Smooth muscle cell (in vitro differentiated cells): Measurements from ENCODE around the gene NPEPPS. TPM values are rescaled to one million over a fixed set of nuclear protein-coding genes. Genes with fewer than 3 reads are reported as not detected.

ENCODE experiments used
- DNase-seq: peaks from one replicate; lab custom pipeline; 2025; ENCODE audit not compliant: unreplicated experiment; lab: John Stamatoyannopoulos, UW
- H2AFZ ChIP-seq: fragments of 200-600 bp; sonication (generic); 2 replicates; pipeline ENCODE4 v1.6.0; 2016; ENCODE audit warnings: antibody characterized with exemption, low read depth, mild to moderate bottlenecking
- H3F3A ChIP-seq: fragments of 200-600 bp; sonication (generic); 2 replicates; pipeline ENCODE4 v1.6.0; 2017; ENCODE audit warnings: antibody characterized with exemption, low read depth
- H3K27ac ChIP-seq: fragments of 200-600 bp; sonication (generic); 2 replicates; pipeline ENCODE4 v1.5.1; 2016; ENCODE audit warnings: low read depth, mild to moderate bottlenecking
- H3K27me3 ChIP-seq: fragments of 200-600 bp; sonication (generic); 2 replicates; pipeline ENCODE4 v1.6.1; 2016; ENCODE audit warnings: low read depth, mild to moderate bottlenecking
- H3K36me3 ChIP-seq: fragments of 200-600 bp; sonication (generic); 2 replicates; pipeline ENCODE4 v1.5.1; 2016; ENCODE audit warnings: low read depth
- H3K4me1 ChIP-seq: fragments of 200-600 bp; sonication (generic); 2 replicates; pipeline ENCODE4 v1.5.1; 2016; ENCODE audit warnings: low read depth
- H3K4me2 ChIP-seq: fragments of 200-600 bp; sonication (generic); 2 replicates; pipeline ENCODE4 v1.6.0; 2016; ENCODE audit warnings: mild to moderate bottlenecking
- H3K4me3 ChIP-seq: fragments of 200-600 bp; sonication (generic); 2 replicates; pipeline ENCODE4 v1.5.1; 2016; ENCODE audit warnings: mild to moderate bottlenecking
- H3K79me2 ChIP-seq: fragments of 200-600 bp; sonication (generic); 2 replicates; pipeline ENCODE4 v1.6.0; 2016; ENCODE audit warnings: low read depth, mild to moderate bottlenecking
- H3K9ac ChIP-seq: fragments of 200-600 bp; sonication (generic); 2 replicates; pipeline ENCODE4 v1.6.0; 2016; ENCODE audit warnings: low read depth
- H3K9me3 ChIP-seq: fragments of 200-600 bp; sonication (generic); replicated peaks from 2 replicates; pipeline ENCODE4 v1.5.1; 2016; ENCODE audit warnings: low read depth
- H4K20me1 ChIP-seq: fragments of 200-600 bp; sonication (generic); 2 replicates; pipeline ENCODE4 v1.6.0; 2016; ENCODE audit warnings: low read depth
- WGBS: methylation state at CpG from one replicate; pipeline ENCODE4 v1.1.7; 2016; ENCODE audit warnings: low lambda C conversion rate; 5-methylcytosine and 5-hydroxymethylcytosine counted together
- polyA plus RNA-seq: library from polyadenylated mRNA; unstranded; fragments of >200 nt; fragmentation: Nextera tagmentation; extraction: Ambion mirVana; gene quantifications from 2 replicates; pipeline ENCODE4 v1.2.1, GENCODE V29; 2016
- total RNA-seq: library from RNA; depleted of rRNA; stranded (reverse); fragments of >200 nt; gene quantifications from 2 replicates; pipeline ENCODE4 v1.2.3, GENCODE V29; 2014
- TF ChIP-seq, protein P1 (sequence below): fragments of 200-600 bp; sonication (generic); IDR thresholded peaks from 2 replicates; pipeline ENCODE4 v1.5.1; 2017; ENCODE audit warnings: borderline replicate concordance, mild to moderate bottlenecking, antibody characterized with exemption; ENCODE audit not compliant: insufficient read depth, poor library complexity, severe bottlenecking

The NPEPPS gene
- total and polyA plus RNA-seq, 2 experiments from 2014 or later: 50.2 to 70.5 TPM

DNA sequence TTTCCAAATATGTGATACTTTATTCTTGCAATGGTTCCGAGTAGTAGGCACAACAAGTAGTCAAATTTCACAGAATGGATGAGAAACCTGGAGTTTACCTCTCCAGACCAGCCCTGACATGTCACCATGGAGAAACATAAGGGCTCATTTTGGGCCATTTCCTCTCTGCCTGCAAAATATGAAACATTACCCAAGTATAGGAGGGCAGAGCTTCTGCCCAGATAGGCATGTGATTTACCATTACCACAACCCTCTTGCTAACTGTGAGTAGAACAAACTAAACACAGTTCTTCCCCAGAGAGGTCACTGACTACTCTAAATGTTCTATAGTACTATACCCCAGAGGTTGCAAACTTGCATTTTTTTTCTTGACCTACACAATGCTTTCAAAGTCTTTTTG, 103.1 kb downstream of the NPEPPS start:
- TF ChIP-seq, protein P1, sequence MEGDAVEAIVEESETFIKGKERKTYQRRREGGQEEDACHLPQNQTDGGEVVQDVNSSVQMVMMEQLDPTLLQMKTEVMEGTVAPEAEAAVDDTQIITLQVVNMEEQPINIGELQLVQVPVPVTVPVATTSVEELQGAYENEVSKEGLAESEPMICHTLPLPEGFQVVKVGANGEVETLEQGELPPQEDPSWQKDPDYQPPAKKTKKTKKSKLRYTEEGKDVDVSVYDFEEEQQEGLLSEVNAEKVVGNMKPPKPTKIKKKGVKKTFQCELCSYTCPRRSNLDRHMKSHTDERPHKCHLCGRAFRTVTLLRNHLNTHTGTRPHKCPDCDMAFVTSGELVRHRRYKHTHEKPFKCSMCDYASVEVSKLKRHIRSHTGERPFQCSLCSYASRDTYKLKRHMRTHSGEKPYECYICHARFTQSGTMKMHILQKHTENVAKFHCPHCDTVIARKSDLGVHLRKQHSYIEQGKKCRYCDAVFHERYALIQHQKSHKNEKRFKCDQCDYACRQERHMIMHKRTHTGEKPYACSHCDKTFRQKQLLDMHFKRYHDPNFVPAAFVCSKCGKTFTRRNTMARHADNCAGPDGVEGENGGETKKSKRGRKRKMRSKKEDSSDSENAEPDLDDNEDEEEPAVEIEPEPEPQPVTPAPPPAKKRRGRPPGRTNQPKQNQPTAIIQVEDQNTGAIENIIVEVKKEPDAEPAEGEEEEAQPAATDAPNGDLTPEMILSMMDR: no peak
- Histone ChIP-seq H3K4me3 (no peak overlapping the region), H3K9ac (no peak overlapping the region), H3K36me3 (no peaks in the 10 kb centered on the region), H2AFZ (no peak overlapping the region), H3K27ac (no peak overlapping the region), H3K79me2 (no peaks in the 10 kb centered on the region), H3K9me3 (no peaks in the 10 kb centered on the region), H3F3A (no peaks in the 10 kb centered on the region), H3K27me3 (no peaks in the 10 kb centered on the region), H3K4me2 (no peak overlapping the region), H3K4me1 (no peaks in the 10 kb centered on the region), H4K20me1 (no peaks in the 10 kb centered on the region)
- WGBS: 88% methylated on average over 1 of the region's 1 CpG
- no peak for DNase-seq

- no peak overlapping the region for H3K4me2 ChIP-seq
- DNase-seq: no peak
- H3K79me2 ChIP-seq: no peaks in the 10 kb centered on the region
- H3K9me3 ChIP-seq: no peaks in the 10 kb centered on the region
- H3K9ac ChIP-seq: no peak overlapping the region
- no peaks in the 10 kb centered on the region for H3K27me3 ChIP-seq
- no peak overlapping the region for H2AFZ ChIP-seq
- no peak overlapping the region for H3K4me3 ChIP-seq
- H3F3A ChIP-seq: no peaks in the 10 kb centered on the region
- H3K4me1 ChIP-seq: no peaks in the 10 kb centered on the region
- WGBS: 98% methylated on average over 3 of the region's 3 CpGs
- H3K27ac ChIP-seq: no peak overlapping the region
- H3K36me3 ChIP-seq: no peaks in the 10 kb centered on the region
- TF ChIP-seq, protein P1: no peak
- no peaks in the 10 kb centered on the region for H4K20me1 ChIP-seq
These were observed 104.0 kb downstream of the NPEPPS start for GRCh38 chr17:47634870-47635269.

GRCh38 chr17:47635734-47636133, 104.8 kb downstream of the NPEPPS start:
- H3K4me2 ChIP-seq: no peak overlapping the region

More at GRCh38 chr17:47635734-47636133, 104.8 kb downstream of the NPEPPS start:
- WGBS: 94% methylated on average over 3 of the region's 3 CpGs
- no peaks in the 10 kb centered on the region for H3K36me3 ChIP-seq
- no peak overlapping the region for H3K4me3 ChIP-seq
- no peaks in the 10 kb centered on the region for H3K9me3 ChIP-seq
- no peaks in the 10 kb centered on the region for H4K20me1 ChIP-seq
- no peak for DNase-seq
- no peaks in the 10 kb centered on the region for H3K79me2 ChIP-seq
- H3F3A ChIP-seq: no peaks in the 10 kb centered on the region
- no peak overlapping the region for H2AFZ ChIP-seq
- H3K9ac ChIP-seq: no peak overlapping the region
- no peaks in the 10 kb centered on the region for H3K27me3 ChIP-seq
- TF ChIP-seq, protein P1: no peak
- no peak overlapping the region for H3K27ac ChIP-seq
- no peaks in the 10 kb centered on the region for H3K4me1 ChIP-seq
